Activated gamma-delta T cell (primary cell): ENCODE results near the gene KAZN.

ENCODE experiments used
- DNase-seq: peaks from one replicate; lab custom pipeline; 2025; lab: John Stamatoyannopoulos, UW

KAZN gene

GRCh38 chr1:14794136-14794768 is 195.8 kb downstream of the KAZN start:
- DNase-seq = no peak

- no peak for DNase-seq
These were observed 196.4 kb downstream of the KAZN start for GRCh38 chr1:14794906-14795305.

GRCh38 chr1:14795589-14795988 is 197.1 kb downstream of the KAZN start:
- DNase-seq = no peak

GRCh38 chr1:14800014-14800413 is 201.5 kb downstream of the KAZN start:
- DNase-seq = no peak

- DNase-seq = no peak
These were observed 202.1 kb downstream of the KAZN start for GRCh38 chr1:14800500-14801076.

- DNase-seq = no peak
These were observed 204.7 kb downstream of the KAZN start for GRCh38 chr1:14803002-14803789.

- no peak for DNase-seq
These were observed 206.1 kb downstream of the KAZN start for GRCh38 chr1:14804626-14805025.

GRCh38 chr1:14806772-14807171 is 208.3 kb downstream of the KAZN start:
- DNase-seq = no peak

- DNase-seq = no peak
These were observed 210.3 kb downstream of the KAZN start for GRCh38 chr1:14808768-14809167.

GRCh38 chr1:14809191-14809981 is 210.9 kb downstream of the KAZN start:
- DNase-seq = no peak

GRCh38 chr1:14810595-14811361 is 212.3 kb downstream of the KAZN start:
- DNase-seq = no peak

GRCh38 chr1:14811573-14811972 is 213.1 kb downstream of the KAZN start:
- DNase-seq = no peak

- no peak for DNase-seq
These were observed 213.7 kb downstream of the KAZN start for GRCh38 chr1:14812189-14812588.

- DNase-seq = no peak
These were observed 216.8 kb downstream of the KAZN start for GRCh38 chr1:14815175-14815877.

- DNase-seq = no peak
These were observed 219.0 kb downstream of the KAZN start for GRCh38 chr1:14817223-14818170.

- no peak for DNase-seq
These were observed 222.0 kb downstream of the KAZN start for GRCh38 chr1:14820295-14821085.

GRCh38 chr1:14822493-14822892 is 224.0 kb downstream of the KAZN start:
- DNase-seq = no peak

GRCh38 chr1:14822996-14823395 is 224.5 kb downstream of the KAZN start:
- no peak for DNase-seq

GRCh38 chr1:14824314-14824915 is 225.9 kb downstream of the KAZN start:
- DNase-seq = no peak
